NCI-H2196 treated with DMSO at 0.1 percent for 48 hours (cell line): Measurements from ENCODE around the gene TIMM50.

Source experiments
- DNase-seq: peaks from one replicate; lab custom pipeline; 2025; ENCODE audit not compliant: unreplicated experiment; lab: John Stamatoyannopoulos, UW

Gene TIMM50

DNA sequence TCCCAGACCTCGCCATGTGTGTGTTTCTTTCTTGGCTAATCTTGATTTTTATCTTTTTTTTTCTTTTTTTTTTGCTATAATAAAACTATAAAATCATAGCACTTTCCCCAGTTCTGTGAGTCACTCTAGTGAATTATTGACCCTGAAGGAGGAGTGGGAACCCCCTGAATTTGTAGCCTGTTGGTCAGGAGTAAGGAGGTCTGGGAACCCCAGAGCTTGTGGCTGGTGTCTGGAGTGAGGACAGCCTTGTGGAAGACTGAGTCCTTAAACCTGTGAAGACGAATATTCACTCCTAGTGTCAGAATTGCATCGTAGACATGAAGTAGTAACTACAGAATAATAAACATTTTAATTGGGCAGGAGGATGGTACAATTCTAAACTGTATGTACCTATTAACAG lies 44.6 kb downstream of the TIMM50 start:
- DNase-seq, result no peak

- no peak for DNase-seq
Measured at GRCh38 chr19:39531834-39532232, 51.2 kb downstream of the TIMM50 start.

DNA sequence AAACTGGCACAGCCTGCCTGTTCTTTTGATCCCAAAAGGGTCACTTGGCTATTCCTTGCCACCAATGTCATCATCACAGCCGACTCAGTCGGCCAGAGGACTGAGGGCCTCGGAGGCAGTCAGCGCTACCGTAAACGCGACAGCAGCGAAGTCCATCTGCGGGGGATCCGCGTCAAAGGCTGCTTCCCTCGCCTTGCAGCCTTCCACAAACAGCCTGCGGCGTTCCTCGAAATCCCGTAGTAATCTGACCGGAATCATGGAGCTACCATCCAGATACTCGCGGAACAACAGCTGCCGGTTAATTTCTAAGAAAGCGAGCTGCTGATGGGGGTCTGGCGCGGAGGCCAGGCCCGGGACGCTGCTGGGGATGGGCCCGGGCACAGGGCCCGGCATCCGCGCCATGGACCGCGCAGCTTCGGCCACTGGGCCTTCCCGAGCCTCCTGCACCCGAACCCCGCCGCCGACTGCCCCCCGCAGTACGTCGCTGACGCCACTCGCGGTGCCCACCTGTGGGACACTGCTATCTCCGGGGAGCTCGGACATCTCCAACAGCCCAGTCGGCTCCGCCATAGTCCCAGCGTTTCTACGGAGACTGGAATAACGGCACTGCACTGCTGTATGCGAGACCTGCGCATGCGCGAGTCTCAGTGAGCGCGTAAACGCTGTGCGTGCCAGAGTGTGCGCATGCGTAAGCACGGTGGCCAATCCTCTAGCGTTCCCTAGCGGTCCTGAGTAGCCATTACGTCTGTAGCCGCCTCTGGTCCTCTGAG lies 51.8 kb downstream of the TIMM50 start, which contains the start of gene EID2B:
EID2B (minus strand) TSS at position 620 of the 770 bp plus-strand sequence; CDS start at position 570, 50 bp downstream.
- DNase-seq, result peak; percentile 95

DNA sequence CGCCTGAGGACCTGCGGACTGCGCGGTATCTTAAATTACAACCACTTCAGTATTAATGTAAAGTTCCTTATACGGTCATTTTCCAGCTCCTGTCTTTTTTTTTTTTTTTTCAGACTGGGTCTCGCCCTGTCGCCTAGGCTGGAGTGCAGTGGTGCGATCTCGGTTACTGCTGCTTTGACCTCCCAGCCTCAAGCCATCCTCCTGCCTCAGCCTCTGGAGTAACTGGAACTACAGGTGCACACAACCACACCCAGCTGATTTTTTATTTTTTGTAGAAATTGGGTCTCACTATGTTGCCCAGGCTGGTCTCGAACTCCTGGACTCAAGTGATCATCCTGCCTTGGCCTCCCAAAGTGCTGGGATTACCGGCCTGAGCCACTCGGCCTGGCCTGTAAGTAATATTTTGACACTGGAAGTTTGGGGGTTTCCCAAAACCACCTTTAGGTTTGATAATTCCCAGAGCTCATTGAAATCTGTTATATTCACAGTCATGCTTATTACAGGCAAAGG lies 52.4 kb downstream of the TIMM50 start:
- no peak for DNase-seq

DNA sequence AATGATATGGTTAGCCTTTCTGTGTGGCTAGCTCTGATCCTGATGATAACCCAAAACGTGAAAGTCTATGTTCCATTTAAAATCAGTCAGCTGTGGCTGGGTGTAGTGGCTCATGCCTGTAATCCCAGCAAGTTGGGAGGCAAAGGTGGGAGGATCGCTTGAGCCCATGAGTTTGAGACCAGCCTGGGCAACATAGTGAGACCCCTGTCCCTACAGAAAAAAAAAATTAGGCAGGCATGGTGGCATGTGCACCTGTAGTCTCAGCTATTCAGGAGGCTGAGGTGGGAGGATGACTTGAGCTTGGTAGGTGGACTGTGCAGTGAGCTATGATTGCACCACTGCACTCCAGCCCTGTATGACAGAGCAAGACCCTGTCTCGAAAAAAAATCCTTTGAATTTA lies 53.2 kb downstream of the TIMM50 start:
- no peak for DNase-seq

GRCh38 chr19:39539165-39539517 lies 58.5 kb downstream of the TIMM50 start:
- no peak for DNase-seq

- peak; percentile 94 for DNase-seq
Measured at GRCh38 chr19:39539518-39540332, 59.1 kb downstream of the TIMM50 start, which contains the start of gene EID2. TSS of gene EID2 (minus strand) at chr19:39540161. CDS start at chr19:39540079, 82 bp downstream.

DNA sequence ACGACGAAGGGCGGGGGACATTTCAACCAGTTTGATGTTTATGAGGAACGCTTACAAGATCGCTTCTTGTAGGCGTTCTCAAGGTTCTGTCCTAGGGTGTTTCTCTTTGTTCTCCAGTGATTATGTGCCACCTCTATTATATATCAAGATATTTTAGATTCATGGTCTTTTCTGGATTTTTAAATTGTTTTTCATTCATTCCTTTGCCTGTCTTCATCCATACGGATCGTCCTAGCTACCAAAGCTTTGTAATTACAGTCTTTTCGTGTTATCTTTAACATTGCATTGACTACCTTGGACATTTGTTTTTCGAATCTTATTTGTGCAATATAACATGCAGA lies 59.7 kb downstream of the TIMM50 start:
- no peak for DNase-seq
